ENCODE measurements around the gene SPG11. TPM values are rescaled to one million over a fixed set of nuclear protein-coding genes. Genes with fewer than 3 reads are reported as not detected.

The SPG11 gene
- total and polyA plus RNA-seq, 8 donors = 72.6 to 92.5 (median 83.2) TPM

DNA sequence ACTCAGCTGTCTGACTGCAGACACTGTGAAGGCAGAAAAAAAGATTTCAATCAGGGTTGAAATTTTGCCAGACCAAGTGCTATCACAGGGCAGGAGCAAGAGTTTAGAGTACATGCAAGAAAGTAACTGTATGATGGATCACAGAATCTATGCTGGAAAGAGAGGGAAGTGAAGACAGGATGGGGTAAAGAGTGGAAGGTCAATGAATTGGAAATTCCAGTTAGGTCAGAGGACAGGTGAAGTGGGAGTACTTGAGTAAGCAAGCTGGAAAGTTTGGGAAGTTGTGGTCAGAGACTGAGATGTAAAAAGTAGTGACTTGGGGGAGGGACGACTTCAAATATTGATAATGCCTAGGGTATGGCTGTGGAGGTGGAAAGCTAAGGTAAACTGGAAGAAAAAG, 7.2 kb downstream of the SPG11 start:
- TF ChIP-seq, protein P1, sequence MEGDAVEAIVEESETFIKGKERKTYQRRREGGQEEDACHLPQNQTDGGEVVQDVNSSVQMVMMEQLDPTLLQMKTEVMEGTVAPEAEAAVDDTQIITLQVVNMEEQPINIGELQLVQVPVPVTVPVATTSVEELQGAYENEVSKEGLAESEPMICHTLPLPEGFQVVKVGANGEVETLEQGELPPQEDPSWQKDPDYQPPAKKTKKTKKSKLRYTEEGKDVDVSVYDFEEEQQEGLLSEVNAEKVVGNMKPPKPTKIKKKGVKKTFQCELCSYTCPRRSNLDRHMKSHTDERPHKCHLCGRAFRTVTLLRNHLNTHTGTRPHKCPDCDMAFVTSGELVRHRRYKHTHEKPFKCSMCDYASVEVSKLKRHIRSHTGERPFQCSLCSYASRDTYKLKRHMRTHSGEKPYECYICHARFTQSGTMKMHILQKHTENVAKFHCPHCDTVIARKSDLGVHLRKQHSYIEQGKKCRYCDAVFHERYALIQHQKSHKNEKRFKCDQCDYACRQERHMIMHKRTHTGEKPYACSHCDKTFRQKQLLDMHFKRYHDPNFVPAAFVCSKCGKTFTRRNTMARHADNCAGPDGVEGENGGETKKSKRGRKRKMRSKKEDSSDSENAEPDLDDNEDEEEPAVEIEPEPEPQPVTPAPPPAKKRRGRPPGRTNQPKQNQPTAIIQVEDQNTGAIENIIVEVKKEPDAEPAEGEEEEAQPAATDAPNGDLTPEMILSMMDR (IDR thresholded peaks at IDR 0.05) = no peak
- intact Hi-C loops (cut with DNase I) = no loop called here
- Histone ChIP-seq H3K9me3 (no peaks in the 10 kb centered on the region), H3K4me1 (peaks cover 0 to 17% of the 10 kb centered on the region in 2 donors), H3K27ac (no peak overlapping the region), H3K4me3 (no peak overlapping the region), H3K27me3 (no peaks in the 10 kb centered on the region), H3K36me3 (peaks cover 0 to 87% of the 10 kb centered on the region in 2 donors)
- DNase-seq (no peak), ATAC-seq (no peak)

- H3K9me3 ChIP-seq = no peaks in the 10 kb centered on the region
- ATAC-seq = no peak
- DNase-seq = no peak
- peaks cover 0 to 100% of the 10 kb centered on the region in 2 donors for H3K36me3 ChIP-seq
- H3K4me3 ChIP-seq = no peak overlapping the region
- no peak overlapping the region for H3K27ac ChIP-seq
- intact Hi-C loops (cut with DNase I) = no loop called here
- no peaks in the 10 kb centered on the region for H3K27me3 ChIP-seq
- TF ChIP-seq, protein P1 (IDR thresholded peaks at IDR 0.05) = no peak
- peaks cover 0 to 5% of the 10 kb centered on the region in 2 donors for H3K4me1 ChIP-seq
Measured at GRCh38 chr15:44654858-44655257, 8.6 kb downstream of the SPG11 start.

- no peak for DNase-seq
- H3K27ac ChIP-seq = no peak overlapping the region
- H3K4me1 ChIP-seq = no peaks in the 10 kb centered on the region
- no peaks in the 10 kb centered on the region for H3K27me3 ChIP-seq
- intact Hi-C loops (cut with DNase I) = no loop called here
- peaks cover 0 to 73% of the 10 kb centered on the region in 2 donors for H3K36me3 ChIP-seq
- no peak for ATAC-seq
- TF ChIP-seq, protein P1 (IDR thresholded peaks at IDR 0.05) = no peak
- H3K4me3 ChIP-seq = no peak overlapping the region
- H3K9me3 ChIP-seq = no peaks in the 10 kb centered on the region
Measured at GRCh38 chr15:44647637-44648036, 15.8 kb downstream of the SPG11 start.

DNA sequence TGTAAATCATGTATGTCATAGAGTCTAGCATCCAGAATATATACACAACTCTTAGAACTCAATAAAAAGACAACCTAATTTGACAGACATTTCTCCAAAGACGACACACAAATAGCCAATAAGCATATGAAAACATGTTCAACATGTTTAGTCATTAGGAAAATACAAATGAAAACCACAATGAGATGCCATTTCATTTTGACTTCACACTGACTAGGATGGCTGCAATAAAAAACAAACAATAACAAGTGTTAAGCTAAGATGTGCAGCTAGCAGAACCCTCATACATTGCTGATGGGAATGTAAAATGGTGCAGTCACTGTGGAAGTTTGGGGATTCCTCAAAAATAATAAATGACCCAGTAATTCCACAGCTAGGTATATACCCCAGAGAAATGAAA, 16.4 kb downstream of the SPG11 start:
- Histone ChIP-seq H3K27me3 (no peaks in the 10 kb centered on the region), H3K9me3 (no peaks in the 10 kb centered on the region), H3K36me3 (peaks cover 0 to 73% of the 10 kb centered on the region in 2 donors), H3K4me3 (no peak overlapping the region), H3K4me1 (no peaks in the 10 kb centered on the region), H3K27ac (no peak overlapping the region)
- intact Hi-C loops (cut with DNase I) = no loop called here
- ATAC-seq (no peak), DNase-seq (no peak)
- TF ChIP-seq, protein P1 (IDR thresholded peaks at IDR 0.05) = no peak

- Histone ChIP-seq H3K27ac (no peak overlapping the region), H3K9me3 (no peaks in the 10 kb centered on the region), H3K27me3 (no peaks in the 10 kb centered on the region), H3K36me3 (peaks cover 0 to 72% of the 10 kb centered on the region in 2 donors), H3K4me1 (no peaks in the 10 kb centered on the region), H3K4me3 (no peak overlapping the region)
- ATAC-seq = no peak
- intact Hi-C loops (cut with DNase I) = no loop called here
- TF ChIP-seq, protein P1 (IDR thresholded peaks at IDR 0.05) = no peak
- no peak for DNase-seq
Measured at GRCh38 chr15:44646460-44646859, 17.0 kb downstream of the SPG11 start.

All from left lung (tissue), 10 donors.